Mucosa of rectum (tissue), 2 donors: ENCODE results near the gene MARK1.

Source experiments
- H3K27ac ChIP-seq, 2 donors: one replicate each; pipeline ENCODE4 v1.7.0; 2013; ENCODE audit warnings: inconsistent platforms in 2 of 2, low read depth in 2 of 2, low read length in 2 of 2
- H3K27me3 ChIP-seq, 2 donors: one replicate each; pipeline ENCODE4 v1.7.0; 2013; ENCODE audit warnings: low read length in 2 of 2; ENCODE audit not compliant: control insufficient read depth in 2 of 2, insufficient read depth in 2 of 2
- H3K36me3 ChIP-seq, 2 donors: one replicate each; pipeline ENCODE4 v1.7.0; 2013; ENCODE audit warnings: low read length in 2 of 2; ENCODE audit not compliant: control insufficient read depth in 2 of 2, insufficient read depth in 2 of 2
- H3K4me1 ChIP-seq, 2 donors: one replicate each; pipeline ENCODE4 v1.7.0; 2013; ENCODE audit warnings: low read length in 2 of 2, mild to moderate bottlenecking in 1 of 2; ENCODE audit not compliant: control insufficient read depth in 2 of 2, insufficient read depth in 2 of 2
- H3K4me3 ChIP-seq, 2 donors: one replicate each; pipeline ENCODE4 v1.7.0; 2013; ENCODE audit warnings: low read length in 2 of 2
- H3K9ac ChIP-seq, 2 donors: one replicate each; pipeline ENCODE4 v1.7.0; 2013; ENCODE audit warnings: low read length in 2 of 2, low read depth in 1 of 2, mild to moderate bottlenecking in 1 of 2
- H3K9me3 ChIP-seq, 2 donors: one replicate each; pipeline ENCODE4 v1.7.0; 2013; ENCODE audit warnings: low read length in 2 of 2; ENCODE audit not compliant: control insufficient read depth in 2 of 2
- donor health status: healthy.
- donor health status: Normal muscosa, but diverticular disease.

MARK1 gene

GRCh38 chr1:220527279-220527907 is 543 bp upstream of the MARK1 start:
- peaks cover 5 to 8% of the 10 kb centered on the region in 2 donors for H3K27me3 ChIP-seq
- H3K9ac ChIP-seq = peak overlapping the region; percentile 69 to 77
- H3K9me3 ChIP-seq = no peaks in the 10 kb centered on the region
- peak overlapping the region; percentile 44 to 48 for H3K27ac ChIP-seq
- no peaks in the 10 kb centered on the region for H3K36me3 ChIP-seq
- peak overlapping the region; percentile 78 to 79 for H3K4me3 ChIP-seq
- peaks cover 6 to 10% of the 10 kb centered on the region in 2 donors for H3K4me1 ChIP-seq

GRCh38 chr1:220528679-220529501 is 954 bp downstream of the MARK1 start:
- Histone ChIP-seq H3K27me3 (peaks cover 5 to 8% of the 10 kb centered on the region in 2 donors), H3K4me1 (peaks cover 6 to 10% of the 10 kb centered on the region in 2 donors), H3K27ac (peak overlapping the region; percentile 1 to 49), H3K36me3 (no peaks in the 10 kb centered on the region), H3K4me3 (peak overlapping the region; percentile 78 to 79), H3K9ac (peak overlapping the region; percentile 68 to 77), H3K9me3 (no peaks in the 10 kb centered on the region)

- peak overlapping the region; percentile 78 to 79 for H3K4me3 ChIP-seq
- H3K9ac ChIP-seq = no peak overlapping the region
- H3K27ac ChIP-seq = no peak overlapping the region
- no peaks in the 10 kb centered on the region for H3K36me3 ChIP-seq
- H3K9me3 ChIP-seq = no peaks in the 10 kb centered on the region
- peaks cover 5 to 8% of the 10 kb centered on the region in 2 donors for H3K27me3 ChIP-seq
- peaks cover 6 to 10% of the 10 kb centered on the region in 2 donors for H3K4me1 ChIP-seq
Observed at GRCh38 chr1:220529521-220530020, 1.6 kb downstream of the MARK1 start.

DNA sequence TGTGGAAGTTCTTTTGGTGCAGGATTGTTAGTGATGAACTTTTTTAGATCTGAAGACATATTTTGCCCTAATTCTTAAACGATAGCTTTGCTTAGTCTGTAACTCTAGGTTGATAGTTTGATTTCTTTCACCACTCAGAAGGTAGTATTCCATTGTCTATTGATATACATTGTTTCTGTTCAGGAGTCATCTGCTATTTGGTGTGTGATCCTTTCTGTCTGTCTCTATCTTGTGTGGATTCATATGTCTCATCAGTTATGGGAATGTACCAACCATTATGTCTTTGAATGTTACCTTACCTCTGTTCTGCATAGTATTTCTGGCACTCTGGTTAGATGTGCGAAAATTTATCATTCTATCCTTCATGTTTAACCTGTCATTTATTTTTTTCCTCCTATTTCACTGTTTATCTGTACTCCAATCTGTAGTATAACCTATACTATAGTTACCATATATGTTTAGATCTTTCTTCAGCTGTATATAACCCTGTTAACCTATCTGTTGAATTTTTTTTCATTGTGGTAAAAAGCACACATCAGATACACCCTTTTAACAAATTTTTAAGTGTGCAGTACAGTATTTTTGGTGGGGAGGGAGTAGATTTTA is 5.7 kb downstream of the MARK1 start:
- Histone ChIP-seq H3K9ac (no peak overlapping the region), H3K36me3 (no peaks in the 10 kb centered on the region), H3K27ac (no peak overlapping the region), H3K4me3 (no peak overlapping the region), H3K9me3 (no peaks in the 10 kb centered on the region), H3K27me3 (peaks cover 5 to 6% of the 10 kb centered on the region in 2 donors), H3K4me1 (peaks cover 3 to 4% of the 10 kb centered on the region in 2 donors)

- no peak overlapping the region for H3K27ac ChIP-seq
- no peak overlapping the region for H3K9ac ChIP-seq
- no peaks in the 10 kb centered on the region for H3K9me3 ChIP-seq
- no peak overlapping the region for H3K4me3 ChIP-seq
- H3K27me3 ChIP-seq = no peaks in the 10 kb centered on the region
- no peaks in the 10 kb centered on the region for H3K4me1 ChIP-seq
- H3K36me3 ChIP-seq = no peaks in the 10 kb centered on the region
Observed at GRCh38 chr1:220544901-220545303, 17.0 kb downstream of the MARK1 start.

DNA sequence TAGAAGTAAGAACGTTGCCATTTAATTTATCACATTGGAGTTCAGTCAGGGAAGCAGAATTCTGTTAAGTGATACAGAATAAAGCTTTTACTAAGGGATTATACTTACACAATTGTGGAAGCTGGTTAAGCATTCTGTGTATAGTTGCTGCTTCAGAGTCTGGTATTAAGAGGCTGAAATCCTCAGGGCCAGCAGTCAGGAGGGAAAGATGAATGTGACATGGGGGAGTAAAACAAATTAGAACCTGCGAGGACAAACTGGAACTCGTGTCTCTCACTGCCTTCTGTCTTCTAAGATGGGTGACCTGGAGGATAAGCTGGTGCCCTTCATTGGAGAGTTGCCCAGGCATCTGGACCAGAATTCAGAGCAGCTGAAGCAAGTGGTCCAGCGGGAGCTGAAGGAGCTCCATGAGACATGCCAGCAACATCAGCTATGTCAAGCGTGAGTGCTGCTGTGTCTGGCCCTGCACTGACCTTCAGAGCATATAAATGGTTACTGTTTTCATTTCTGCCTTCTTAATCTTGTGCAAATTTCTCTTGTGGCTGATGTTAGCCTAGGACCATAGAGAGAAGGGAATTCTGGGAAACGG is 23.0 kb downstream of the MARK1 start:
- H3K4me3 ChIP-seq = no peak overlapping the region
- no peak overlapping the region for H3K27ac ChIP-seq
- no peaks in the 10 kb centered on the region for H3K27me3 ChIP-seq
- no peaks in the 10 kb centered on the region for H3K36me3 ChIP-seq
- no peaks in the 10 kb centered on the region for H3K9me3 ChIP-seq
- no peaks in the 10 kb centered on the region for H3K4me1 ChIP-seq
- no peak overlapping the region for H3K9ac ChIP-seq

DNA sequence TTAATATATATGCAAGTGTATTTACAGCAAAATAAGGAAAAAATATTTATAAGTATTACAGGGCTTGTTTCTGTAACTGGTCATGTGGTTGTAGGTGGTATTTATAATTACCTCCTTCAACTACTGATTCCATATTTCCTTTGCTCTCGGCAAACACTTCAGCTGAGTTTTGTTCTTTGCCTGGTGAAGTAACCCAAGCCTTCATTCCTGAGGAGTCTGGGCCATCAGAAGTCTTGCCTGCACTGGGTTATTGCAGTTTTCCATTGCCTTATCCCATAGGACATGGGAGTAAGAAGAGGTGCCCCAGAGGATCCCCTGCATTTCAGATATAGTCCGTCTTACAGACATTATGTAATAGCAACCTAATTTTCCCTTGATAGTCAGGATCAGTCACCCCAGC is 23.8 kb downstream of the MARK1 start:
- Histone ChIP-seq H3K27me3 (no peaks in the 10 kb centered on the region), H3K4me1 (no peaks in the 10 kb centered on the region), H3K9me3 (no peaks in the 10 kb centered on the region), H3K27ac (no peak overlapping the region), H3K9ac (no peak overlapping the region), H3K4me3 (no peak overlapping the region), H3K36me3 (no peaks in the 10 kb centered on the region)

DNA sequence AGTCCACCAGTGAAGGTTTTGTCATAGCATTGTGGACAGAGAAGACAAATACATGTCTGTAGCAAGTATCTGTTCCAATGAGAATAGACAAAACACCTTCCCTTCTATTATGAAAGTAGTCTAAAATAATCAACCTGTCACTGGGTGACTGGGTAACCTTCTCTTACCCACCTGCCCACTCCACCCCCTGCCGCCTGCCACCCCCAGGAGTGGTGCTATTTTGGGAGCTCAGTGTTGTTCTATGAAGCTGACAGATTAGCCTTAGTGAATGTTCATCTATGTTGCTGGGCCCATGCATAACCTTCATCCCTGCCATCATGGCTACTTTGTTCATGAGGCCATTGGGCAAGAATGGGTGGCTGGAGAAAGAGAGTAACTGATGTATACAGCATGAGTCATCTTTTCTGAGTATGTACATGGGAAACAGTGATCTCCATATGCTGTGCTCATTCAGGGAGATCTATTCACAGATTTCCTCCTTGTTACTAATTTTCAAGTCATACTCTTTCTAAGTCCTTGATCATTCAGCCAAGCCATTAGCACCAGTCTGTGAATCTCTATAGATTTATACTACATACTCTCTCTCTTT is 24.8 kb downstream of the MARK1 start:
- no peaks in the 10 kb centered on the region for H3K9me3 ChIP-seq
- H3K27me3 ChIP-seq = no peaks in the 10 kb centered on the region
- no peak overlapping the region for H3K4me3 ChIP-seq
- H3K27ac ChIP-seq = no peak overlapping the region
- no peak overlapping the region for H3K9ac ChIP-seq
- H3K4me1 ChIP-seq = no peaks in the 10 kb centered on the region
- no peaks in the 10 kb centered on the region for H3K36me3 ChIP-seq

- no peaks in the 10 kb centered on the region for H3K9me3 ChIP-seq
- H3K4me3 ChIP-seq = no peak overlapping the region
- H3K9ac ChIP-seq = no peak overlapping the region
- no peaks in the 10 kb centered on the region for H3K4me1 ChIP-seq
- H3K27me3 ChIP-seq = no peaks in the 10 kb centered on the region
- H3K27ac ChIP-seq = no peak overlapping the region
- H3K36me3 ChIP-seq = no peaks in the 10 kb centered on the region
Observed at GRCh38 chr1:220556641-220557040, 28.7 kb downstream of the MARK1 start.
